ENCODE data around the gene WDPCP. TPM values are rescaled to one million over a fixed set of nuclear protein-coding genes. Genes with fewer than 3 reads are reported as not detected.
"Not testable (repeated sequence)": the region's sequence is repeated elsewhere in the genome, so short reads cannot be mapped to it uniquely, and the experiment has no call there.

WDPCP gene
- total RNA-seq, 1 experiment from 2014 or later: 3.7 TPM

DNA sequence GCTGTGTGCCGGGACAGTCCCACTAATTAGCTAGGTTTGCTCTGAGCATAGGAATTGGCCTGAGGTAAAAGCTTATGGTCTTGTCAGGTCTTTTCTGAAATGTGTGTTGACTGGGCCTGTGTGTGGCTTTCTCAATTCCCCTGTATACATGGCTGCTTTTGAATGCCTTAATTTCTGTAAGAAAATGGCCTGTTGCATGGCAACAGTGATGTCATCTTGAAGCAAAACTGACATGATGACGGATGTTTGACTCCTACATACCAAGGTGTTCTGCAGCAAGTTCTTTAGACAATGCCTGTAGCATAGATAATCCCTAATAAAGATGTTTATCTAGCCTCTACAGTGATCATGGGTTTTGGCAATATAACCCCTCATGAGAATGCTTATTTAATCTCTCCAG is 339.1 kb downstream of the WDPCP start:
- no peak for DNase-seq (ENCODE audit: low spot score)

GRCh38 chr2:63242747-63243146 is 345.5 kb downstream of the WDPCP start:
- no peak for DNase-seq (ENCODE audit: low spot score)

- no peak for DNase-seq (ENCODE audit: low spot score)
Measured at GRCh38 chr2:63225964-63226686, 362.2 kb downstream of the WDPCP start.

DNA sequence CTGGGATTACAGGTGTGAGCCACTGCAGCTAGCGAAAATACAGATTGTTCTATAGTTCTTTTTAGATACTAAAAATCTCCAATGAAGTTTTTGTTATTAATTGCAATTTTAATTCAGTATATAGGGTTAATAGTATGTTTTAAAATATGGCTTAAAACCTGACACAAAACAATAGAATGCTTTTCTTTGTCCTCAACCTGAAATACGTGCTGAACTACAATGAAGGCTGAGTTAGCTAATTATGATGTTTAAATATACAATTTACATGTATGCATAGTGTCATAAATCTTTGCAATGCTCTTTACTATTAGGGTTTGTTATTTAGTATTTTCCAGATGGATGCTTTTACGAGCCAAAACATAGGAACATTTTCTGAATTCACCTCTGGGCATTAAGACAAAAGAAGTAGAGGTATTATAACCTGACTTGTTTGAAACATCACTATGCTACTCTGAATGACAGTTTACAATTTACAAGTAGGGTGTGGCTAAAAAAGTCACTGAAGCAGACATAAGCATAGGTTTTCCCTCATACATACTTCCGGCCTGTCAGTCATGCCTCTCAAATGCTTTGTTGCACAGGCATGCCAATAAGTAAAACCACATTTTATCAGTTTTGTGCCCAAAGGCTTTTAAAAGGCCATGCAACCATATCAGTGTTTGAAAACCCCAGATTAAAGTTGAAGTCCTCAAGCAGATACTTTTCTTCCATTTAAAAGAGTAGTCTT is 369.3 kb downstream of the WDPCP start:
- no peak for DNase-seq (ENCODE audit: low spot score)

DNA sequence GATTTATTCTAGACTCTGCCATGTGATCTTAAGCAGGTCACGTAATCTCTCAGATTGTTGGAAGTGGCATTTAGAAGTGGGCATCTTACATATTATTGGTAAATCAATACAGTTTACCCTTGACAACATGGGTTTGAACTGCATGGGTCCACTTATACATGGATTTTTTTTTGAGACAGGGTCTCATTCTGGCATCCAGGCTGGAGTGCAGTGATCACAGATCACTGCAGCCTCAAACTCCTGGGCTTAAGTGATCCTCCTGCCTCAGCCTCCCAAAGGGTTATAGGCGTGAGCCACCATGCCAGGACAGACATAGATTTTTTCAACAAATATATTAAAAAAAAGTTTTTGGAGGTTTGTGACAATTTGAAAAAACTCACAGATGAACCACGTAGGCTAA is 393.0 kb downstream of the WDPCP start:
- no peak for DNase-seq (ENCODE audit: low spot score)

GRCh38 chr2:63194175-63194574 is 394.1 kb downstream of the WDPCP start:
- no peak for DNase-seq (ENCODE audit: low spot score)

DNA sequence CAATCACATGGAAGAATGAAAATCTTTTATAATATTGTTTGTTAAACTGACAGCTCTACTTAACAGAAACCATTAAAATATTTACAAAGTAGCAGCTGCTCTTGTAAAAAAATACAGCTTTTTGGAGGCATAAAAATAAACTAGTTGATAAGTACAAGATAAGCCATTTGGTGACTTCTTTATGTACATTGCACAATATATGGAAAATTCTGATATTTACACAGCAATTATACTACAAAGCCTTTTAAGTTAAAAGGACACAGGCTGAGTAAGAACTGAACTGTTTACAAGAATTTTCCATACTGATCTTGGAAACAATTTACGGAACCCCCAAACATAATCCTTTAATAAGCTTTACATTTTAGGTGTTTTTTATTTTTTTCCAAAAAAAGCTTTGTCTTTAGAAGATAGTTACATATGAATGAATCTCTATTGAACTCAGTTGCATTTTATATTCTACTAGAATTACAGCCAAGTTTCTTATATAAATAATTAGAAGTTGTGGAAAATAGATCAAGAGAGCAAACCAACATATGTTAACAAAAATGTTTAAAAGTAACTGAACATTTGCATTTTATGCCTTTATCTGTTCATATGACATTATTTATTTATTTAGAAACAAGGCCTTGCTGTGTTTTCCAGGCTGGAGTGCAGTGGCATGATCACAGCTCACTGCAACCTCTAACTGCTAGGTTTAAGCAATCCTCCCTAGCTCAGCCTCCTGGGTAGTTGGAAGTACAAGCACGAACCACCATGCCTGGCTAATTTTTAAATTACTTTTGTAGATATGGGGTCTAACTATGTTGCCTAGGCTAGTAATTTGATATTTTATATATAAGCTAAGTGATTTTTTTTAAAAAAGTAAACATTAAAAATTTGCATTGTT is 395.1 kb downstream of the WDPCP start:
- no peak for DNase-seq (ENCODE audit: low spot score)

- DNase-seq (ENCODE audit: low spot score): no peak
Measured at GRCh38 chr2:63192169-63192888, 395.9 kb downstream of the WDPCP start.

GRCh38 chr2:63189026-63189425 is 399.3 kb downstream of the WDPCP start:
- DNase-seq (ENCODE audit: low spot score): no peak

DNA sequence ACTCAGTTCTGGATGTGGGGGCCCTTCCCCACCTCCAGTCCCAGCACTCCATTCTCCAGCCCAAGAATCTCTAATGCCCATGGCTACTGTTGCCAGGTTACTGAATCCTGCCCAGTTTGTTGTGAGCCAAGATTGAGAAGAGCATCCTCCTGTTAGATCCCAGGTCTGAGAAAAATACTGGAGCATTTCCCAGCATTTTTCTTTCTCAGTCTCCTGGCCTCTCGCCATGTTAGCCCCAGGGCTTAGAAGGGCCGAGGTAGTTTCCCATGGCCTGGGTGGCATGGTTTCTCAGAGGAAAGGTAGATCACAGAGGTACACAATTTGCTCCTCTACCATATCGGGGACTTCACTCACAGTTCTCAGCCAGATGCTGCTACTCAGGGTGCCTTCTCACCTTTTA is 401.9 kb downstream of the WDPCP start:
- DNase-seq (ENCODE audit: low spot score): no peak

DNA sequence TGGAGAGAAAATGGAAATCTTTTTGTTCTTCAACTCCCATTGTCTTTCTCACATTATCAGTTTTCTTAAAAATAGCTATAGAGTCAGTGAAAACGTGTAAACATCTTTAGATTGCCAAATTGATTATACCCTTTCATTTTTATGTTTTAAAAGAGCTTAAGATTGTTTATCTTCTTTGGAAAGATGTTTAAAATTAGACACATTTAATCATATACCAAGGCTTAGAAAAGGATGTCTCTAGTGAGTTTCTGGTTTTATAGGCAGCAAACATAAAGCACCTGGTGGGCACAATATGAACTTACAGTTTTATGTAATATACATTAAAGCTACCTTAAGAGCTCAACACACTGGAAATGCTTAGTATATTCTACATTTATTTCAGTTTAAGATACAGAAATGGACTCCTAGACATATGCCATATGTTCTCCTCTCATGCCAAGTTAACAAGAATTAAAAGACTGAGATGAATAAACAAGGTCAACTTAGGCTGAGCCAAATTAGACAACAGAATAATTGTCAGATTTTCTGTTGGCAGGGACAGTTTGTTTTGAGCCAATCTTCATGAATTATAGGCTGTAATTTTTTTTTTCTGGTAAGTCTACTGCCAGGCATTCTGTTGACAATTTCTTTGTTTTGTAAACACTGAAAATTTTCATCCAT is 425.0 kb downstream of the WDPCP start:
- DNase-seq (ENCODE audit: low spot score): no peak

- DNase-seq (ENCODE audit: low spot score): no peak
Measured at GRCh38 chr2:63159262-63159661, 429.0 kb downstream of the WDPCP start.

DNA sequence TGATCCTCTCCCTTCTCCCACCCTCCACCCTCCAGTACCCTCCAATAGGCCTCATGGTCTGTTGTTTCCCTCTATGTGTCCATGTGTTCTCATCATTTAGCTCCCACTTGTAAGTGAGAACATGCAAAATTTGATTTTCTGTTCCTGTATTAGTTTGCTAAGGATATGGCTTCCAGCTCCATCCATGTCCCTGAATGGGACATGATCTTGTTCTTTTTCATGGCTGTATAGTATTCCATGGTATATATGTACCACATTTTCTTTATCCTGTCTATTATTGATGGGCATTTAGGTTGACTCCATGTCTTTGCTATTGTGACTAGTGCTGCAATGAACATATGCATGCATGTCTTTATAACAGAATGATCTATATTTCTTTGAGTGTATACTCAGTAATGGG is 451.6 kb downstream of the WDPCP start:
- DNase-seq (ENCODE audit: low spot score): not testable (repeated sequence)

- no peak for DNase-seq (ENCODE audit: low spot score)
Measured at GRCh38 chr2:63132020-63132419, 456.3 kb downstream of the WDPCP start.

- no peak for DNase-seq (ENCODE audit: low spot score)
Measured at GRCh38 chr2:63131196-63131595, 457.1 kb downstream of the WDPCP start.

DNA sequence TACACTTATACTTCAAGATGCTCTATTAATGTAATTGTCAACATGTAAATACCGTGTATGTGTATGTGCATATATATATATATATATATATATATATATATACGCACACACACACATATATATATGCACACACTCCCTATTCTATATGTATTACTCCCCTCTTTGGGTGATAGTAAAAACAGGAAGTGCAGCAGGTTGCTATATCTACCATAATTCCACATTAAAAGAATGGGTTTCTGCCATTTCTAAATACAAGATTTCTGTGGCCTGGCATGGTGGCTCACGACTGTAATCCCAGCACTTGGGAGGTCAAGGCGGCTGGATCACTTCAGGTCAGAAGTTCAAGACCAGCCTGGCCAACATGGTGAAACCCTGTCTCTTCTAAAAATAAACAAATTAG is 460.7 kb downstream of the WDPCP start:
- DNase-seq (ENCODE audit: low spot score): no peak

GRCh38 chr2:63124850-63125249 is 463.4 kb downstream of the WDPCP start:
- no peak for DNase-seq (ENCODE audit: low spot score)

- DNase-seq (ENCODE audit: low spot score): no peak
Measured at GRCh38 chr2:63124218-63124617, 464.1 kb downstream of the WDPCP start.

- DNase-seq (ENCODE audit: low spot score): no peak
Measured at GRCh38 chr2:63122921-63123320, 465.4 kb downstream of the WDPCP start.

GRCh38 chr2:63121055-63121834 is 467.0 kb downstream of the WDPCP start:
- DNase-seq (ENCODE audit: low spot score): no peak

Measured in H4 (cell line).